Fibroblast of lung (primary cell): ENCODE results near the gene FAM131A. TPM values are rescaled to one million over a fixed set of nuclear protein-coding genes. Genes with fewer than 3 reads are reported as not detected.

Experiments used
- DNase-seq, 2 donors: peaks; one replicate each; pipeline versions ENCODE4 v3.0.0 to v3.0.0-alpha.2; 2010; ENCODE audit warnings: low read depth in 2 of 2
- H2AFZ ChIP-seq: 2 replicates; pipeline ENCODE4 v1.5.1; 2012; ENCODE audit warnings: low read length, control low read depth, inconsistent platforms
- H3K27ac ChIP-seq: 2 replicates; pipeline ENCODE4 v1.5.1; 2011; ENCODE audit warnings: low read length, control low read depth; ENCODE audit not compliant: insufficient read depth
- H3K27me3 ChIP-seq: 2 replicates; pipeline ENCODE4 v1.5.1; 2011; ENCODE audit warnings: mild to moderate bottlenecking, low read length; ENCODE audit not compliant: control insufficient read depth, insufficient read depth
- H3K36me3 ChIP-seq: 2 replicates; pipeline ENCODE4 v1.5.1; 2011; ENCODE audit warnings: low read length; ENCODE audit not compliant: control insufficient read depth, insufficient read depth
- H3K4me1 ChIP-seq: 2 replicates; pipeline ENCODE4 v1.5.1; 2011; ENCODE audit warnings: low read length; ENCODE audit not compliant: control insufficient read depth, insufficient read depth; ENCODE audit errors: extremely low read depth
- H3K4me2 ChIP-seq: 2 replicates; pipeline ENCODE4 v1.5.1; 2011; ENCODE audit warnings: low read length, control low read depth; ENCODE audit not compliant: insufficient read depth; ENCODE audit errors: extremely low read depth
- H3K4me3 ChIP-seq, 4 experiments: fragments of 200-600 bp in 1 of 4; sonication (generic) in 1 of 4; replicated peaks in 1 of 4; 2 replicates each; pipeline ENCODE4 v1.5.1; 2011 to 2016; ENCODE audit warnings: low read length in 4 of 4, low read depth in 3 of 4, mild to moderate bottlenecking in 3 of 4, control low read depth in 2 of 4, inconsistent platforms in 1 of 4, mixed read lengths in 1 of 4; ENCODE audit not compliant: insufficient read depth in 1 of 4; ENCODE audit errors: control extremely low read depth in 1 of 4
- H3K79me2 ChIP-seq: 2 replicates; pipeline ENCODE4 v1.5.1; 2012; ENCODE audit warnings: mild to moderate bottlenecking, low read length, inconsistent platforms; ENCODE audit not compliant: control insufficient read depth, insufficient read depth
- H3K9ac ChIP-seq: 2 replicates; pipeline ENCODE4 v1.5.1; 2011; ENCODE audit warnings: mild to moderate bottlenecking, low read length, control low read depth; ENCODE audit not compliant: insufficient read depth
- H3K9me3 ChIP-seq: 2 replicates; pipeline ENCODE4 v1.5.1; 2012; ENCODE audit warnings: low read depth, low read length; ENCODE audit not compliant: control insufficient read depth, insufficient read depth
- H4K20me1 ChIP-seq: 2 replicates; pipeline ENCODE4 v1.5.1; 2011; ENCODE audit warnings: low read length; ENCODE audit not compliant: control insufficient read depth, insufficient read depth; ENCODE audit errors: extremely low read depth
- CTCF ChIP-seq, 2 donors: IDR thresholded peaks in 1 of 2; conservative IDR thresholded peaks in 1 of 2; 1 replicate in 1 of 2; 2 replicates in 1 of 2; pipeline ENCODE4 v1.5.1; 2011 to 2012; ENCODE audit warnings: low read length in 2 of 2, control low read depth in 1 of 2, inconsistent platforms in 1 of 2, low read depth in 1 of 2, mild to moderate bottlenecking in 1 of 2
- EZH2 ChIP-seq: IDR thresholded peaks from 2 replicates; pipeline ENCODE4 v1.5.1; 2012; ENCODE audit warnings: low read length, control low read depth, mild to moderate bottlenecking; ENCODE audit errors: missing control alignments
- polyA plus RNA-seq, 2 donors: library from polyadenylated mRNA; depleted of rRNA in 1 of 2; stranded (reverse) in 1 of 2; unstranded in 1 of 2; fragments of >200 nt; gene quantifications; 2 replicates each; pipeline ENCODE4 v1.2.1, GENCODE V29; 2011 to 2012; ENCODE audit warnings: missing spikeins in 1 of 2
- total RNA-seq: library from RNA; depleted of rRNA; stranded (reverse); fragments of >200 nt; gene quantifications from 2 replicates; pipeline ENCODE4 v1.2.1, GENCODE V29; 2014

Gene FAM131A
- total and polyA plus RNA-seq, 2 donors (not counting 1 experiment from before 2014, with no cell fraction given), result 9.3 to 22.3 TPM

GRCh38 chr3:184317201-184317600, 20.2 kb upstream of the FAM131A start:
- no peak for DNase-seq
- Histone ChIP-seq H4K20me1 (peaks cover 4% of the 10 kb centered on the region), H3K4me2 (peak overlapping the region; percentile 95), H3K4me1 (peaks cover 23% of the 10 kb centered on the region), H3K9me3 (no peaks in the 10 kb centered on the region), H3K27ac (no peak overlapping the region), H3K4me3 (peak overlapping the region; percentile 90 to 98 (median 95)), H2AFZ (no peak overlapping the region), H3K36me3 (peaks cover 29% of the 10 kb centered on the region), H3K27me3 (no peaks in the 10 kb centered on the region), H3K79me2 (peaks cover 74% of the 10 kb centered on the region), H3K9ac (no peak overlapping the region)
- TF ChIP-seq CTCF (conservative IDR thresholded peaks at IDR 0.05 in 1 of 2, IDR thresholded peaks at IDR 0.05 in 1 of 2; ENCODE audit: low read depth in 1 of 2, low read length in 2 of 2), result no peak
- TF ChIP-seq EZH2, result no peak

- H3K27ac ChIP-seq, result peak overlapping the region; percentile 73
- peaks cover 53% of the 10 kb centered on the region for H3K36me3 ChIP-seq
- H3K4me3 ChIP-seq, result peak overlapping the region; percentile 12 to 41 (median 30)
Measured at GRCh38 chr3:184320104-184320445, 17.3 kb upstream of the FAM131A start.

GRCh38 chr3:184321666-184322065, 15.7 kb upstream of the FAM131A start:
- Histone ChIP-seq H3K36me3 (peaks cover 59% of the 10 kb centered on the region), H3K9ac (no peak overlapping the region)

More at GRCh38 chr3:184320104-184320445, 17.3 kb upstream of the FAM131A start:
- no peaks in the 10 kb centered on the region for H3K27me3 ChIP-seq
- H3K4me1 ChIP-seq, result peaks cover 23% of the 10 kb centered on the region
- TF ChIP-seq CTCF (conservative IDR thresholded peaks at IDR 0.05 in 1 of 2, IDR thresholded peaks at IDR 0.05 in 1 of 2; ENCODE audit: low read depth in 1 of 2, low read length in 2 of 2) (no peak), EZH2 (no peak)
- peaks cover 4% of the 10 kb centered on the region for H4K20me1 ChIP-seq
- H3K4me2 ChIP-seq, result peak overlapping the region; percentile 67
- H2AFZ ChIP-seq, result no peak overlapping the region
- H3K9me3 ChIP-seq, result no peaks in the 10 kb centered on the region
- peak; percentile 96 to 97 for DNase-seq
- peak overlapping the region; percentile 10 for H3K9ac ChIP-seq
- H3K79me2 ChIP-seq, result peaks cover 93% of the 10 kb centered on the region

More at GRCh38 chr3:184321666-184322065, 15.7 kb upstream of the FAM131A start:
- Histone ChIP-seq H3K4me1 (peaks cover 22% of the 10 kb centered on the region), H3K4me2 (no peak overlapping the region), H3K79me2 (peaks cover 88% of the 10 kb centered on the region), H2AFZ (no peak overlapping the region), H3K27ac (no peak overlapping the region), H4K20me1 (peaks cover 3% of the 10 kb centered on the region), H3K9me3 (no peaks in the 10 kb centered on the region), H3K27me3 (no peaks in the 10 kb centered on the region), H3K4me3 (no peak overlapping the region)
- DNase-seq, result no peak
- no peak for TF ChIP-seq EZH2
